GM12801 (cell line): ENCODE results near the gene DNM1.

Experiments used
- CTCF ChIP-seq: IDR thresholded peaks from one replicate; pipeline ENCODE4 v1.5.1; 2011; ENCODE audit warnings: control low read depth; ENCODE audit not compliant: insufficient read length; ENCODE audit errors: extremely low read depth

DNM1 gene

GRCh38 chr9:128203707-128204551 is 750 bp downstream of the DNM1 start:
- no peak for TF ChIP-seq CTCF

- no peak for TF ChIP-seq CTCF
Measured at GRCh38 chr9:128204858-128205257, 1.7 kb downstream of the DNM1 start.

- TF ChIP-seq CTCF, result no peak
Measured at GRCh38 chr9:128205296-128205944, 2.2 kb downstream of the DNM1 start.

- TF ChIP-seq CTCF, result no peak
Measured at GRCh38 chr9:128206484-128206883, 3.3 kb downstream of the DNM1 start.

- TF ChIP-seq CTCF, result no peak
Measured at GRCh38 chr9:128206916-128207910, 4.0 kb downstream of the DNM1 start.

- TF ChIP-seq CTCF, result no peak
Measured at GRCh38 chr9:128208386-128208785, 5.2 kb downstream of the DNM1 start.
